Activated CD8-positive, alpha-beta T cell treated with anti-CD3 and anti-CD28 coated beads for 36 hours (primary cell): ENCODE measurements around the gene CASKIN2. TPM values are rescaled to one million over a fixed set of nuclear protein-coding genes. Genes with fewer than 3 reads are reported as not detected.

ENCODE experiments used
- ATAC-seq: fragments of 200-7000 bp; cut with Tn5 transposase; one replicate; pipeline ENCODE4 v1.10.0; 2021; ENCODE audit warnings: mild to moderate bottlenecking, moderate library complexity
- CTCF ChIA-PET: fragments of 350-600 bp; sonication (Branson Sonifier 250); formaldehyde crosslinking; loops from one replicate; lab custom pipeline; 2021; ENCODE audit warnings: antibody characterized with exemption; lab: Charles Lee
- POLR2A ChIA-PET: fragments of 350-600 bp; sonication (Branson Sonifier 250); formaldehyde crosslinking; loops from one replicate; lab custom pipeline; 2021; ENCODE audit warnings: antibody characterized with exemption; lab: Charles Lee
- DNase-seq: peaks from one replicate; pipeline ENCODE4 v3.0.0-alpha.2; 2020
- H3K27ac Mint-ChIP-seq: one replicate; pipeline ENCODE4 v1.8.0; 2021; ENCODE audit warnings: mild to moderate bottlenecking, mixed read lengths
- H3K27me3 Mint-ChIP-seq: one replicate; pipeline ENCODE4 v1.8.0; 2021; ENCODE audit warnings: mixed read lengths
- H3K36me3 Mint-ChIP-seq: one replicate; pipeline ENCODE4 v1.8.0; 2021; ENCODE audit warnings: low read depth, mixed read lengths
- H3K4me1 Mint-ChIP-seq: one replicate; pipeline ENCODE4 v1.8.0; 2021; ENCODE audit warnings: low read depth, mixed read lengths
- H3K4me3 Mint-ChIP-seq: one replicate; pipeline ENCODE4 v1.8.0; 2021; ENCODE audit warnings: mild to moderate bottlenecking, moderate library complexity, mixed read lengths
- H3K9me3 Mint-ChIP-seq: one replicate; pipeline ENCODE4 v1.8.0; 2021; ENCODE audit warnings: mixed read lengths
- intact Hi-C: fragments of 100-400 bp; cut with micrococcal nuclease; formaldehyde crosslinking; loops from one replicate; pipeline ENCODE4 v1.10.0; 2022
- total RNA-seq, 2 experiments: library from RNA; stranded (reverse); gene quantifications; one replicate each; pipeline ENCODE4 v1.2.3, GENCODE V29; 2021
- TF ChIP-seq, protein P1 (sequence below): fragments of 200-600 bp; IDR thresholded peaks from one replicate; pipeline ENCODE4 v1.8.0; 2022; ENCODE audit warnings: antibody characterized with exemption, mild to moderate bottlenecking

The CASKIN2 gene
- total RNA-seq, 2 experiments from 2014 or later = 2.2 to 2.5 TPM

DNA sequence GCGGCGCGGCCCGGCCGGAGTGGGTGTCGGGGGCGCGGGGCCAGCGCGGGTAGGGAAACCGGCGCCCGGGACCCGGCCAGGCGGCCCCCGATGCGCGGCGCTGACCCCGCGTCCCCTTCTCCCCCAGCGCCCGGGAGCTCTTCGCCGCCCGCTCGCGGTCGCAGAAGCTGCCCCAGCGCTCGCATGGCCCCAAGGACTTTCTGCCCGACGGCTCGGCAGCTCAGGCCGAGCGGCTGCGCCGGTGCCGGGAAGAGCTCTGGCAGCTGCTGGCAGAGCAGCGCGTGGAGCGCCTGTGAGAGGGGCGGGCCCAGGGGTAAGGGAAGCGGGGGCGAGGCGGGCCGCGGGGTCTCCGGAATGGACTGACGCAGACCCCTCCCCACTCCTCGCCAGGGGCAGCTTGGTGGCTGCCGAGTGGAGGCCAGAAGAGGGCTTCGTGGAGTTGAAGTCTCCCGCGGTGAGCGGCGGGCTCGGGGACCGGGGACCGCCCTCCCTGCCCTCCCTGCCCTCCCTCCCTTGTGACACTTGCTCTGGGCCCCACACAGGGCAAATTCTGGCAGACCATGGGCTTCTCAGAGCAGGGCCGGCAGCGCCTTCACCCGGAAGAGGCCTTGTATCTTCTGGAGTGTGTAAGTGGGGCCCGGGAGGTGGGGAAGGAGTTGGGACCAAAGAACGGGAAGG, 1.4 kb upstream of the CASKIN2 start:
- ATAC-seq = peak; percentile 8
- H3K27ac Mint-ChIP-seq = peak overlapping the region; percentile 78
- no peaks in the 10 kb centered on the region for H3K27me3 Mint-ChIP-seq
- ChIA-PET CTCF (interaction anchor here (0.7 to 4.3 kb wide), 19 partner anchors 9 to 255 kb away, joined by 3 to 25 read pairs (median 3); partner anchors contain the start of genes GGA3, LLGL2, MIF4GD and MRPS7), POLR2A (interaction anchor here (0.6 to 2.1 kb wide), 14 partner anchors 8 to 260 kb away, joined by 3 to 12 read pairs (median 4); partner anchors contain the start of genes GGA3, LLGL2, MIF4GD and MRPS7)
- H3K36me3 Mint-ChIP-seq = peaks cover 28% of the 10 kb centered on the region
- peak overlapping the region; percentile 90 for H3K4me3 Mint-ChIP-seq
- H3K4me1 Mint-ChIP-seq = peaks cover 28% of the 10 kb centered on the region
- TF ChIP-seq, protein P1, sequence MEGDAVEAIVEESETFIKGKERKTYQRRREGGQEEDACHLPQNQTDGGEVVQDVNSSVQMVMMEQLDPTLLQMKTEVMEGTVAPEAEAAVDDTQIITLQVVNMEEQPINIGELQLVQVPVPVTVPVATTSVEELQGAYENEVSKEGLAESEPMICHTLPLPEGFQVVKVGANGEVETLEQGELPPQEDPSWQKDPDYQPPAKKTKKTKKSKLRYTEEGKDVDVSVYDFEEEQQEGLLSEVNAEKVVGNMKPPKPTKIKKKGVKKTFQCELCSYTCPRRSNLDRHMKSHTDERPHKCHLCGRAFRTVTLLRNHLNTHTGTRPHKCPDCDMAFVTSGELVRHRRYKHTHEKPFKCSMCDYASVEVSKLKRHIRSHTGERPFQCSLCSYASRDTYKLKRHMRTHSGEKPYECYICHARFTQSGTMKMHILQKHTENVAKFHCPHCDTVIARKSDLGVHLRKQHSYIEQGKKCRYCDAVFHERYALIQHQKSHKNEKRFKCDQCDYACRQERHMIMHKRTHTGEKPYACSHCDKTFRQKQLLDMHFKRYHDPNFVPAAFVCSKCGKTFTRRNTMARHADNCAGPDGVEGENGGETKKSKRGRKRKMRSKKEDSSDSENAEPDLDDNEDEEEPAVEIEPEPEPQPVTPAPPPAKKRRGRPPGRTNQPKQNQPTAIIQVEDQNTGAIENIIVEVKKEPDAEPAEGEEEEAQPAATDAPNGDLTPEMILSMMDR = no peak
- DNase-seq = peak; percentile 45
- intact Hi-C loops = loop anchor here (5.0 kb wide), 1 partner anchor 89 kb away; no protein-coding TSS in a partner anchor
- H3K9me3 Mint-ChIP-seq = no peaks in the 10 kb centered on the region

DNA sequence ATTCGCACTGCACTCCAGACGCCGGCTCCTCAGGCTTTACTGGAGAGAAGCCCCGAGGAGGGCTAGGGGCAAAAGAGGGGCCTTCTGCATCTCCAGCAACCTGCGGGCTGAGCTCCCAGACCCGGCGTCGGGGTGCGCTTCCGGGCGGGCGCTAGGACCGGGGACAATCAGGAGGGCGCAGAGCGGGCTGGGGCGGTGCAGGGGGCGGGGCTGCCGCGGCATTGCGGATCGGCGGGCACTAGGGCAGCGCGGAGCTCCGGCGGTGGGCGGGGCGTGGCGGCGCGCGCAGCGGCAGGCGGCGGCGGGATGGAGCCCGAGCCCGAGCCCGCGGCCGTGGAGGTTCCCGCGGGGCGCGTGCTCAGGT, 900 bp upstream of the CASKIN2 start, which contains the start of gene TSEN54:
TSEN54 (plus strand) TSS at position 274 of the 364 bp plus-strand sequence; CDS start at position 307, 33 bp downstream.
- H3K36me3 Mint-ChIP-seq = peaks cover 25% of the 10 kb centered on the region
- TF ChIP-seq, protein P1 = no peak
- ATAC-seq = peak; percentile 82
- DNase-seq = peak; percentile 97
- POLR2A ChIA-PET = interaction anchor here (0.6 to 2.1 kb wide), 16 partner anchors 9 to 1573 kb away, joined by 3 to 12 read pairs (median 4); partner anchors contain the start of genes GGA3, LLGL2, MIF4GD and MRPS7
- peak within 1 kb of the TSS; percentile 90 for H3K4me3 Mint-ChIP-seq
- CTCF ChIA-PET = interaction anchor here (0.7 to 4.3 kb wide), 18 partner anchors 9 to 254 kb away, joined by 3 to 25 read pairs (median 4); partner anchors contain the start of genes GGA3, LLGL2, MIF4GD and MRPS7
- intact Hi-C loops = loop anchor here (5.0 kb wide), 1 partner anchor 89 kb away; no protein-coding TSS in a partner anchor
- no peaks in the 10 kb centered on the region for H3K9me3 Mint-ChIP-seq
- H3K27ac Mint-ChIP-seq = peak within 1 kb of the TSS; percentile 78
- peaks cover 28% of the 10 kb centered on the region for H3K4me1 Mint-ChIP-seq
- H3K27me3 Mint-ChIP-seq = no peaks in the 10 kb centered on the region

DNA sequence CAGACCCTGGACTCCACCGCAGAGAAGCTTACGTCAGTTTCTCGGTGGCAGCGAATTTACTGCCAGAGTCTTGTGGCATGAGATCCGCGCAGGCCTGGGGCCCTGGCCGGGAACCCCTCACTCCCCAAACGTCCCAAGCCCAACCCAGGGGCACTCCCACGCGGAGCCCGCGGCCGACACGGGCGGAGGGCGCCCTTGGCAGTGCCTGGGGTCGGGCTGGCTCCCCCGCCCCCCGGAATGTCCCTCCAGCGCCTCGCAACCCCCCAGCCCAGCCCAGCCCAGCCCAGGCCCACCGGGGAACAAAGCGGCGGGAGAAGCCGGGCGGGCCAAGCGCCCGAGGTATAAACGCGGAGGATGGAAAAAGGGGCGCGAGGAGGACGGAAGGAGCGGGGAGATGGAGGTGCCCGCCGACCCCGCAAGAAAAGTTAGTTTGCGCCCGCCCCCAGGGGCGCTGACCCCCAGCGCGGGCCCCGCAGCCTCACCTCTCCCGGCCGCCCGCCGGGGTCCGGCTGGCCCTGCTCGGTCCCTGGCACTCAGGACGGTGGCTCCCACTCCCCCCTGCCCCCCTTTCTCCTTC, 330 bp downstream of the CASKIN2 start:
- Mint-ChIP-seq H3K36me3 (peaks cover 23% of the 10 kb centered on the region), H3K9me3 (no peaks in the 10 kb centered on the region), H3K4me3 (peak overlapping the region; percentile 74), H3K27ac (no peak overlapping the region), H3K27me3 (no peaks in the 10 kb centered on the region), H3K4me1 (peaks cover 28% of the 10 kb centered on the region)
- CTCF ChIA-PET = interaction anchor here (0.7 kb wide), 1 partner anchor 10 kb away, joined by 5 read pairs; the partner anchor contains the start of gene LLGL2
- no peak for DNase-seq
- TF ChIP-seq, protein P1 = no peak
- no peak for ATAC-seq
- POLR2A ChIA-PET = interaction anchor here (1.1 kb wide), 1 partner anchor 244 kb away, joined by 3 read pairs; the partner anchor contains the start of gene MIF4GD
- intact Hi-C loops = loop anchor here (5.0 kb wide), 1 partner anchor 88 kb away; no protein-coding TSS in a partner anchor

DNA sequence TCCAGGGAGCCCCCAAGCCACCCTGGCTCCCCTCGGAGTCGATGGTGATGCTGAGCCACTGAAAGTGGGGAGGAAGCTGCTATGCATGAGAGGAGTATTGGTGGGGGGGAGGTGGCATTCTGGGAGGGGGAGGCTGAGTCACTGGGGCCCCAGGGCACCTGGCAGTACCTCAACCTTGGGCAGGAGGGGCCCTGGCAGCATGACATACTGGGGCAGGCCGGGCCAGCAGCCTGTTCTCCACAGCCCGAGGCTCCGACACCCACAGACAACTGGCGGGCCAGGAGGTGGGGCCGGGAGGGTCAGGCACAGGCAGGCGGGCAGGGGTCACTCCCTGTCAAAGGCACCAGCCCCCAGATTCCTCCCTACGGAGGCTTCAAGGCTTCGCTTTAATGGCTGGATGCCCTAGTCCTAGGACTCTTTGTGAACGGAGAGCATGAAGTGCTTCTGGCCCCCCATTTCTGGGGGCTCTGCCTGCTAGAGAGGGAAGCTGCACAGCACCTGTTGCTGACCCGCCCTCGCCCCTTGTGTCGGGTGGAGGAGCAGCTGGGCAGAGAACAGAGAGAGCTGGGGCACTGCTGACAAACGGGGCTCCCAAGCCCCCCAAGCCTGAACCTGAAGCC, 928 bp downstream of the CASKIN2 start:
- no peaks in the 10 kb centered on the region for H3K27me3 Mint-ChIP-seq
- peaks cover 19% of the 10 kb centered on the region for H3K36me3 Mint-ChIP-seq
- ATAC-seq (no peak), DNase-seq (peak; percentile 29)
- intact Hi-C loops = no loop called here
- TF ChIP-seq, protein P1 = no peak
- H3K9me3 Mint-ChIP-seq = no peaks in the 10 kb centered on the region
- peaks cover 25% of the 10 kb centered on the region for H3K4me1 Mint-ChIP-seq
- ChIA-PET POLR2A (interaction anchor here (0.7 to 1.1 kb wide), 2 partner anchors 11 to 243 kb away, joined by 3 read pairs; partner anchors contain the start of genes LLGL2 and MIF4GD), CTCF (interaction anchor here (0.7 to 1.0 kb wide), 3 partner anchors 11 to 192 kb away, joined by 3 to 5 read pairs (median 3); partner anchors contain the start of gene LLGL2)
- peak overlapping the region; percentile 52 for H3K4me3 Mint-ChIP-seq
- H3K27ac Mint-ChIP-seq = no peak overlapping the region
